EL (cell line): ENCODE measurements around the gene MYO6.
A peak's percentile ranks its signal among the peaks of the same experiment; 100 is the strongest.

Source experiments
- DNase-seq: peaks from one replicate; pipeline ENCODE4 v3.0.0-alpha.2; 2016

MYO6 gene

GRCh38 chr6:75770844-75771243, 21.8 kb downstream of the MYO6 start:
- DNase-seq: no peak

GRCh38 chr6:75775219-75775618, 26.2 kb downstream of the MYO6 start:
- DNase-seq: no peak

DNA sequence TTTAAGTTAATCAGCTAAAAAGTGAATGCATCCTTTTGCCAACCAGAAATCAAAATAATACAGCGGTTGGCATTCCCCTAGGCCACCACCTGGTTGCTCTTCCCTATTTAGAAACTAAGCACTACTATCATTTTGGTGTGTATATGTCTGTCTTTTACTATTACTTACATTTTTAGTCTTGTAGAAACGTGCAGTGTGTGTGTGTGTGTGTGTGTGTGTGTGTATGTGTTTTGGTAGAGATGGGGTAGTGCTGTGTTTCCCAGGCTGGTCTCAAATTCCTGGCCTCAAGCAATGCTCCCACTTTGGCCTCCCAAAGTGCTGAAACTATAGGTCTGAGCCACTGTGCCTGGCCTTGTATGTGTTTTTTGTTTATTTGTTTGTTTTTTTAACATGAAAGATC, 27.4 kb downstream of the MYO6 start:
- DNase-seq: no peak

DNA sequence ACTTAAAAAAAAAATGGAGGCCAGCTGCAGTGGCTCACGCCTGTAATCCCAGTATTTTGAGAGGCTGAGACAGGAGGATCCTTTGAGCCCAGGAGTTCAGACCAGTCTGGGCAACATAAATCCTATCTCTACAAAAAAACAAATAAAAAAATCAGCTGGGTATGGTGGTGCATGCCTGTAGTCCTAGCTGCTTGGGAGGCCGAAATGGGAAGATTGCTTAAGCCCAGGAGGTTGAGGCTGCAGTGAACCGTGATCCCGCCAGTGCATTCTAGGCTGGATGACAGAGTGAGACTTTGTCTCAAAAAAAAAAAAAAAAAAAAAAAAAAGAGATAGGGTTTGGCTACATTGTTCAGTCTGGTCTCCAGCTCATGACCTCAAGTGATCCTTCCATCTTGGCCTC, 29.7 kb downstream of the MYO6 start:
- no peak for DNase-seq

- no peak for DNase-seq
These were observed 37.1 kb downstream of the MYO6 start for GRCh38 chr6:75786152-75786551.

DNA sequence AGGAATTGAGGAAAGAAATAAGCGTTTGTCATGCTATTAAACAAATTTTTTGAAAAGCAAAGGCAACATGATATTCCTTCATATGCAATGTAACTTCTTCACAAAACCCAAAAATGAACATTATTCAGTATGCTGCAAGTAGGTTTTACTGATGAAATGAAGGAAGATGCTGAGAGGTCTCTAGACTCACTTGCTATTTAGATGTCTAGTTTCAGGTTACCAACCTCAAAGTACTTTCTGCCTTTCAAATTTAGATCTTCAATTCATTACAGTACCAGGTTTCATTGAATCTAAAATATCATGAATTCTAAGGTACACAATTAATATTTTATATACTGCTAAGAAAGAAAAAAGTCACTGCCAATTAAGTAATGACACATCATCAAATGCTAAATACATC, 39.9 kb downstream of the MYO6 start:
- no peak for DNase-seq

DNA sequence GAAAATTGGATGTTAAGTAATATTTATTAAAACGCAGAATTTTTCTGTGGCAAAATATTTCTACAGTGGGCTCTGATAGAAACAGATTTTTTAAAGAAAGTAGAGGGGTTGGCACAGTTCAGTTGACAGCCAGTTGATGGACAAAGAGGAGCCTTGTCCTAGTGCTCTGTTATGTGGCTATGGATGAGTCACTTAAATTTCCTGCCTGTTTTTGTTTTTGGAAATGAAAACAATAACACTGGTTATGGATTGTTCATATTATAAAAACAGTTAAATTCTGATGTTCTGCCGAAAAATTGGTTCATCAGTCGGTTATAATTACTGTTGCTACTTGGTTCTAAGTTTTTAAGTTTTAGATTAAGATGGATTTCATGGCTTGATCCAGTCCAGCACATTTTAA, 42.8 kb downstream of the MYO6 start:
- peak; percentile 5 for DNase-seq

GRCh38 chr6:75794351-75794846, 45.4 kb downstream of the MYO6 start:
- DNase-seq: no peak

- no peak for DNase-seq
These were observed 46.1 kb downstream of the MYO6 start for GRCh38 chr6:75794954-75795739.

- no peak for DNase-seq
These were observed 47.7 kb downstream of the MYO6 start for GRCh38 chr6:75796723-75797122.

DNA sequence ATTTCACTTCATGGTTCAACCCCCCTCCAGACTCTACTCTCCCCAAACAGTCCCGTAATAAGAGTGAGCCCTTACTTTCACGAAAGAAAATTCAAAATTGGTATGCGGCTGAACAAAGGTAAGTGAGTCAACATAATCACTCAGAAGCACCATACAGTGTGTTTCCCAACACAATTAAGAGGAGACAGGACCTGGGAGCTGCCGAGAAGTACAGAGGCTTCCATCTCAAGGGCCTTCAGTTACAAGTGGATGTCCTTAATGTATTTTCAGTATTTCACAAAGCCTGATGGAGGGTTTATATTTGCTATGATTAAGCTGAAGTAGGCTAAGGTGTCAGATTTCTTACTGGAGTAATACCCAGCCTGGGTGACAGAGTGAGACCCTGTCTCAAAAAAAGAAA, 51.1 kb downstream of the MYO6 start:
- no peak for DNase-seq

DNA sequence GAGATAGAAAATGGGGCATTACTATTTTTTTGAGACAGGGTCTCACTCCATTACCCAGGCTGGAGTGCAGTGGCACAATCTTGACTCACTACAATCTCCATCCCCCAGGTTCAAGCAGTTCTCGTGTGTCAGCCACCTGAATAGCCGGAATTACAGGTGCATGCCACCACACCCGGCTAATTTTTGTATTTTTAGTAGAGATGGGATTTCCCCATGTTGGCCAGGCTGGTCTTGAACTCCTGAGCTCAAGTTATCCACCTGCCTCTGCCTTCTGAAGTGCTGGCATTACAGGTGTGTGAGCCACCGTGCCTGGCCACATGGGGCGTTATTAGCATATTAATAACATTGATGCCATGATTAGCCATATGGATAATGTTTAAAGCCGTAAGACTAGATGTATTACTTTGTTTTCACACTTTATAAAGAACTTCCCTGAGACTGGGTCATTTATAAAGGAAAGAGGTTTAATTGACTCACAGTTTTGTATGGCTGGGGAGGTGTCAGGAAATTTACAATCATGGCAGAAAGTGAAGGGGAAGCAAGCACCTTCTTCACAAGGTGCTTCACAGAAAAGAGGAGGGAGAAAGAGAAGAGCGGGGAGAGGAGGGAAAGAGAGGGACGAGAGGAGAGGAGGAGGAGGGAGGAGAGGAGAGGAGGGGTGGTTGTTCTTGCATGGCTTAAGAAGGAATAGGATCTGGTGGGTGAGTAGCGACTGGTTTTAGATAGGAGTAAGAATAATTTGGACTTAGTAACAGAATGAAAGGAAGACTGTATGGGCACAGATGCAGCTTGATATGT, 51.9 kb downstream of the MYO6 start:
- DNase-seq: no peak

DNA sequence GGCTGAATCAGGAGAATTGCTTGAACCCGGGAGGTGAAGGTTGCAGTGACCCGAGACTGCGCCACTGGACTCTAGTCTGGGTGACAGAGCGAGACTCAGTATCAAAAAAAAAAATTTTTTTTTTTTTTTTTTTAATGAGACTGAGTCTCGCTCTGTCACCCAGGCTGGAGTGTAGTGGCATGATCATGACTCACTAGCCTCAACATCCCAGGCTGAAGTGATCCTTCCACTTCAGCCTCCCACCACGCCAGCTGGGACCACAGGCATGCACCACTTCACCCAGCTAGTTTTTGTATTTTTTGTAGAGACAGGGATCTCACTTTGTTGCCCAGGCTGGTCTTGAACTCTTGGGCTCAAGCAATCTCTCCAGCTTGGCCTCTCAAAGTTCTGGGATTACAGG, 53.3 kb downstream of the MYO6 start:
- DNase-seq: peak; percentile 46

GRCh38 chr6:75808507-75808906, 59.5 kb downstream of the MYO6 start:
- DNase-seq: no peak

DNA sequence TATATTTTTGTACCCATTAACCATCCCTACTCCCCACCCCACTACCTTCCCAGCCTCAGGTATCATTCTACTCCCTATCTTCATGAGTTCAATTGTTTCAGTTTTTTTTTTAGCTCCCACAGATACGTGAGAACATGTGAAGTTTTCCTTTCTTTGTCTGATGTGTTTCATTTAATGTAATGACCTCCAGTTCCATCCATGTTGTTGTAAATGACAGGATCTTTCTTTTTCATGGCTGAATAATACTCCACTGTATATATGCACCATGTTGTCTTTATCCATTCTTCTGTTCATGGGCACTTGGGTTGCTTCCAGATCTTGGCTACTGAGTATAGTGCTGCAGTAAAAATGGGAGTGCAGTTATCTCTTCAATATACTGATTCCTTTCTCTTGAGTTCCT, 63.5 kb downstream of the MYO6 start:
- DNase-seq: no peak

DNA sequence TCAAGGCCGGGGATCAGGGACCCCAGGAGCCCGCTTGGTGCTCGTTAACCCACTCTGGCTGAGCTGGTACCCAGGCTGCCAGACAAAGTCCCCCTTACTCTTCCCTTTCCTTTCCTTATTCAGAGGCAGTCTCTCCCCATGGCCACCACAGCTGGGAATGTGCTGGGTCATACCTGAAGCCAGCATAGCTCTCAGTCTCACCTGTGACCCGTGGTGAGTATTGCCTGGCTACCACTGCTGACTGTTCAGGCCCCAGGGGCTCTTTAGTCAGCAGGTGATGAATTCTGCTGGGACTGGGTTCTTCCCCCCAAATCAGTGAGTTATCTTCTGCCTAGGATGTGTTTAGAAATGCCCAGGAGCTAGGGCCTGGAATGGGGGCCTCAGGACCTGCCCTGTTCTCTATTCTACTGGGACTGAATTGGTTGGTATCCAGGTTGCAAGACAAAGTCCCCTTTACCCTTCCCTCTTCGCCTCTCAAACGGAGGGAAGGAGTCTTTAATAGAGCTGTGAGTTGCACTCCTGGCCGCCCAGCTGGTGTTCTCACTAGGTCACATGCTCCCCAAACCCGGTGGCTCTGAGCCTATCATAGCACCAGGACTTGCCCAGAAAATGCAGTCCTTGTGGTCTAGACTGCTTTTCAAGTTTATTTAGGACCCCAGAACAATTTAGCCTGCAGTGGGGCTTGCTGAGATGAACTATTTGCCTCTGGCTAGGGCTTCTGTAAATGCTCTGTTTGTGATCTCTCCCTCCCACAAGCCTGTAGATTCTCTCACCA, 64.6 kb downstream of the MYO6 start:
- DNase-seq: no peak

- DNase-seq: no peak
These were observed 66.7 kb downstream of the MYO6 start for GRCh38 chr6:75815756-75816155.

DNA sequence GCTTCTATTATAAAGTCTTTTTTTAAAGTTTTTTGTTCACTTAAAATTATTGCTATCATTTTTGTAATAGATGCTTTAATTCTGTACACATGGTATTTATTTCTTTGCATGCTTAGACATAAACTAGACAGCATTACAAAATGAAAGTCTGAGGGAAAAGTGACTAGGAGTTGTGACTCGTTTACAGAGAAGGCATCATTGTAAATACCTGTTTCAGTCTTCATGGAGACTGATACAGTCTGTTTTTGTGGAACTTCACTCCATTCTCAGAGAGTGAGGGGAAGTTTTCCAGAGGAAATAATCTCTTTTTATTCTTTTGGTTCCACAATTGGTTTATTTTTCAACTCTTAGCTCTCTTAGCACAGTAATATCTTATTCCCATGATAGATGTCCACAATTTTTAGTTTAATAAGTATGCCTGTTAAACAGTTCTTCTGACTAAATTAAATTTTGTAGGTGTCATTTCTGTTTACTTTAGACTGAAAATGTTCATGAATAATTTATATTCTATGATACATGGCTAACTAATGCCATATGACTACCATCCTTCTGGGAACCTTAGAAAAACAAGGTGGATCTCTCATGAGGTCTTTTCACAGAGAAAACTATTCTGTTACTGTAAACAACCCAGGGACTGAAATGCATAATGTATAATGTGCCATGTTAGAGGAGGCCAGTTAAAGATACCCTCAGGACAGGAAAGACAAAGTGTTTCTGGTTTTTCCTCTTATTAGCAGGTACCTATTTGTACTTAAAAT, 69.2 kb downstream of the MYO6 start:
- peak; percentile 4 for DNase-seq

DNA sequence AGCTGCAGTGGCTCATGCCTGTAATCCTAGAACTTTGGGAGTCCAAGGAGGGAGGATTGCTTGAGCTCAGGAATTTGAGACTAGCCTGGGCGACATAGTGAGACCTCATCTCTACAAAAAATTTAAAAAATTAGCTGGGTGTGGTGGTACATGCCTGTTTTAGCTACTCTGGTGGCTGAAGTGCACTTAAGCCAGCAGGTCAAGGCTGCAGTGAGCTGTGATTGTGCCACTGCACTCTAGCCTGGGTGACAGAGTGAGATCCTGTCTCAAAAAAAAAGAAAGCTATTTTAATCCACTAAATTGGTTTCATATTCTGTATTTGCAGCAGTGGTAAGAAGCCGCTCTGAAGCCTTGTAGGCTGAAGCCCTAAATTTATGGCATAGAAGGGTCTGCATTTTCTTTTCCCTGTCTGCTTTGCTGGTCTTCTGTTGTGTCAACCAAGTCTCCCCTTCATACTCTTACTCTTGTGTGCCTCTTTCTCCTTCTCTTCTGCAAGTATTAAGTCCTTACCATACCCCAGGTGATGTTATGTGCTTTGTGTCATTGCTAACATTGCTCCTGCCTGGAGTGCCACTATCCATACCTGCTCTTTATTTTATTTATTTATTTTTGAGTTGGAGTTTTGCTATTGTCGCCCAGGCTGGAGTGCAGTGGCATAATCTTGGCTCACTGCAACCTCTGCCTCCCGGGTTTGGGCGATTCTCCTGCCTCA, 70.9 kb downstream of the MYO6 start:
- DNase-seq: no peak

DNA sequence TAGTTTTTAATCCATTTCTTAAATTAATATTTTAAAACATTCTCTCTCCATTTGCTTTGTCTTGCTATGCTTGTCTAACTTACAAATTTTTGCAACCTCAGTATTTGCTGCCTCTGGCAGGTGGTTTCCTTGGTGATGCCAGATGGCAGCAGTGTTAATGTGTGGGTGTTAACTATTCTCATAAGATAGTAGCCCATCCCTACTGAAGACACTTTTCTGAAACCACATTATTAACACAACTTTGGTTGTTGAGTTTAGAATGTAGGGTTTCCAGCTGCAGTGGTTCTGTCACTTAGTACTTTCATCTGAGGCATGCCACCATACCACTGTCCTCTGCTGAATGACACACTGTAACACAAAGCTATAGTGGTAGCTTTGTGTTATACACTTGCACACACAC, 75.1 kb downstream of the MYO6 start:
- no peak for DNase-seq

GRCh38 chr6:75827163-75827562, 78.1 kb downstream of the MYO6 start:
- DNase-seq: no peak
